Large intestine (tissue), 3 donors: ENCODE results near the gene MTMR2. TPM values are rescaled to one million over a fixed set of nuclear protein-coding genes. Genes with fewer than 3 reads are reported as not detected.
"Not testable (repeated sequence)": the region's sequence is repeated elsewhere in the genome, so short reads cannot be mapped to it uniquely, and the experiment has no call there.

Source experiments
- DNase-seq, 2 donors: peaks; one replicate each; pipeline versions ENCODE4 v3.0.0 to v3.0.0-alpha.2; 2013
- H3K27ac ChIP-seq: one replicate; pipeline ENCODE4 v1.5.1; 2013; ENCODE audit warnings: low read length
- H3K27me3 ChIP-seq: 2 replicates; pipeline ENCODE4 v1.6.1; 2013; ENCODE audit warnings: low read length; ENCODE audit not compliant: control insufficient read depth, insufficient read depth
- H3K36me3 ChIP-seq: 2 replicates; pipeline ENCODE4 v1.6.1; 2013; ENCODE audit warnings: low read length; ENCODE audit not compliant: control insufficient read depth, insufficient read depth
- H3K4me1 ChIP-seq: one replicate; pipeline ENCODE4 v1.6.1; 2013; ENCODE audit warnings: low read length; ENCODE audit not compliant: control insufficient read depth, insufficient read depth
- H3K4me3 ChIP-seq: one replicate; pipeline ENCODE4 v1.5.1; 2013; ENCODE audit warnings: low read length
- H3K9me3 ChIP-seq: one replicate; pipeline ENCODE4 v1.6.1; 2013; ENCODE audit warnings: mild to moderate bottlenecking, low read depth, low read length, moderate library complexity; ENCODE audit not compliant: control insufficient read depth
- WGBS: methylation state at CpG from one replicate; pipeline ENCODE4 v1.1.5; 2013; ENCODE audit warnings: low lambda C conversion rate; ENCODE audit not compliant: insufficient coverage; 5-methylcytosine and 5-hydroxymethylcytosine counted together
- polyA plus RNA-seq: library from polyadenylated mRNA; unstranded; fragments of 120-200 nt; gene quantifications from one replicate; pipeline ENCODE4 v1.2.1, GENCODE V29; 2013

The MTMR2 gene
- polyA plus RNA-seq, 1 donor, result 27.7 TPM

DNA sequence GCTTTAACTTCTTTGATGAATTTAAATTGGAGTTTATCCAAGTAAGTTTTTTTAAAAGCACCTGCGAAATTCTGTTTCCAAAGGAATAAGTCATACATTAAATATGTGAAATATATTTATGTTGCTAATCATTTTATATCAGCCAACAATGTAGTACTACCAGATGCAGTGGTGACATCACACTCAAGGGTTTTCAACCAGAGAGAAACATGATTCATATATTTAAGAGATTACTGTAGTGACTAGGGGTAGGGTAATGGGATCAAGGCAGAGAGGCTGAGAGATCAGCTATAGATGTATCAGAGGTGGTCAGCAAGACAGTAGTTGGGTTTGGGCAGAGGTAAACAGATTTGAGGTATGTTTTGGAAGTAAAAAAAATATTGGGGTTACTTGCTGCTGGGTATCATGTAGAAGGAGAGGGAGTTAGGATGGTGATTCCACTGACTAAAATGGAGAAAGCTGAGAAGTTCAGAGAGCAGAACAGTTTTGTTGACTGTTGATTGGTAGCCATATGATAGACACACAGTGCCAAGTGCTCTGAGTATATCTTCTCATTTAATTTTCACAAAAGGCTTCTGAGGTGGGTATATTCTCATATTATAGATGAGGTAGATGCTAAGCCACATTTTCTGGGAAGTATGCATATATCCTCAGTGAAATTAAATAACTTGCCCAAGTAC is 94.2 kb downstream of the MTMR2 start:
- Histone ChIP-seq H3K27me3 (no peaks in the 10 kb centered on the region), H3K27ac (no peak overlapping the region), H3K4me1 (no peaks in the 10 kb centered on the region), H3K9me3 (no peaks in the 10 kb centered on the region), H3K4me3 (no peak overlapping the region), H3K36me3 (peaks cover 39% of the 10 kb centered on the region)
- no peak for DNase-seq
- 100% methylated on average over 1 of the region's 1 CpG for WGBS

DNA sequence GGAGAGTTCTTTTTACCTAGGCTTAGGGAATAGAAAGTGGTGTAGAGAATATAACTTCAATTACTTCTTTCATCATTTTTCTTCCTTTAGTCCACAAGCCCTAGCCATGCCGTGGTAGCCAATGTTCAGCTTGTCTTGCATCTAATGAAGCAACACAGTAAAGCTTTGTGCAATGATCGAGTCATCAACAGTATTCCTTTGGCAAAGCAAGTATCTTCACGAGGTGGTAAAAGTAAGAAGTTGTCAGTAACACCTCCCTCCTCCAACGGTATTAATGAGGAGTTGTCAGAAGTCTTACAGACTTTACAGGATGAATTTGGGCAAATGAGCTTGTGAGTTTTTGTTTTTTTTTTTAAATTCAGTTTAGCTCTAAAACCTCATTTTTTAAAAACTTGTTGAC is 96.2 kb downstream of the MTMR2 start:
- no peaks in the 10 kb centered on the region for H3K27me3 ChIP-seq
- no peak overlapping the region for H3K27ac ChIP-seq
- H3K9me3 ChIP-seq, result no peaks in the 10 kb centered on the region
- H3K4me3 ChIP-seq, result no peak overlapping the region
- DNase-seq, result no peak
- H3K4me1 ChIP-seq, result no peaks in the 10 kb centered on the region
- peaks cover 35% of the 10 kb centered on the region for H3K36me3 ChIP-seq
- 100% methylated on average over 1 of the region's 4 CpGs for WGBS

DNA sequence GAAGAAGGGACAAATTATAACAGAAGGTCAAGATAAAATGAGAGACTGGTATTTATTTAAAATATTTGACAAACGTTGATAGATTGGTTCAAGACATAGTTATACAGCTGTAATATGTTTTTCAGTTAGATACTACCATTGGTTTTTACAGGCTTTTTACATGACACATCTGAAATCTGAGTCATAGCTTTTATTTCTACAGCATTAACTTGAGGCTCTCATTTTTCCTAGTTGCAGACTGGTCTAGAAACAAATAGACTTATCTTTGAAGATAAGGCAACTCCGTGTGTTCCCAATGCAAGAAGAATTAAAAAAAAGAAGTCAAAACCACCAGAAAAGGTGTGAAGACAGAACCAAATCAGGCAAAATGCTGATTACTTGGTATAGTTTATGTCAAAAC is 102.3 kb downstream of the MTMR2 start:
- Histone ChIP-seq H3K27me3 (no peaks in the 10 kb centered on the region), H3K4me1 (no peaks in the 10 kb centered on the region), H3K9me3 (no peaks in the 10 kb centered on the region), H3K27ac (no peak overlapping the region), H3K4me3 (no peak overlapping the region), H3K36me3 (peaks cover 33% of the 10 kb centered on the region)
- 46% methylated on average over 2 of the region's 2 CpGs for WGBS
- no peak for DNase-seq

DNA sequence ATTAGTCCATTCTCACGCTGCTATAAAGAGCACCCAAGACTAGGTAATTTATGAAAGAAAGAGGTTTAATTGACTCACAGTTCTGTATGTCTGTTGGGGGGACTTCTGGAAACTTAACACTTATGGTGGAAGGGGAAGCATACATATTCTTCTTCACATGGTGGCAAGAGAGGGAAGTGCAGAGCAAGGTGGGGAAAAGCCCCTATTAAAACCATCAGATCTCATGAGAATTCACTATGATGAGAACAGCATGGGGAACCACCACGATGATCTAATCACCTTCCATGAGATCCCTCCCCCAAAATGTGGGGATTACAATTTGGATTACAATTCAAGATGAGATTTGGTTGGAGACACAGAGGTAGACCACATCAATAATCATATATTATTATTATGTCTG is 107.9 kb downstream of the MTMR2 start:
- no peak overlapping the region for H3K4me3 ChIP-seq
- H3K27ac ChIP-seq, result no peak overlapping the region
- H3K4me1 ChIP-seq, result no peaks in the 10 kb centered on the region
- H3K9me3 ChIP-seq, result no peaks in the 10 kb centered on the region
- DNase-seq, result no peak
- H3K36me3 ChIP-seq, result peaks cover 27% of the 10 kb centered on the region
- 100% methylated on average over 1 of the region's 2 CpGs for WGBS
- H3K27me3 ChIP-seq, result no peaks in the 10 kb centered on the region

DNA sequence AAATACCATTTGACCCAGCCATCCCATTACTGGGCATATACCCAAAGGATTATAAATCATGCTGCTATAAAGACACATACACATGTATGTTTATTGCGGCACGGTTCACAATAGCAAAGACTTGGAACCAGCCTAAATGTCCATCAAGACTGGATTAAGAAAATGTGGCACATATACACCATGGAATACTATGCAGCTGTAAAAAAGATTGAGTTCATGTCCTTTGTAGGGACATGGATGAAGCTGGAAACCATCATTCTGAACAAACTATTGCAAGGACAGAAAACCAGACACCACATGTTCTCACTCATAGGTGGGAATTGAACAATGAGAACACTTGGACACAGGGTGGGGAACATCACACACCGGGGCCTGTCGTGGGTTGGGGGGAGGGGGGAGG is 112.9 kb downstream of the MTMR2 start:
- H3K9me3 ChIP-seq, H3K4me1 ChIP-seq, H3K27ac ChIP-seq, H3K4me3 ChIP-seq, DNase-seq, H3K27me3 ChIP-seq: not testable (repeated sequence)
- no CpG with 5 or more reads among the region's 4 CpGs for WGBS
- peaks cover 17% of the 10 kb centered on the region for H3K36me3 ChIP-seq

DNA sequence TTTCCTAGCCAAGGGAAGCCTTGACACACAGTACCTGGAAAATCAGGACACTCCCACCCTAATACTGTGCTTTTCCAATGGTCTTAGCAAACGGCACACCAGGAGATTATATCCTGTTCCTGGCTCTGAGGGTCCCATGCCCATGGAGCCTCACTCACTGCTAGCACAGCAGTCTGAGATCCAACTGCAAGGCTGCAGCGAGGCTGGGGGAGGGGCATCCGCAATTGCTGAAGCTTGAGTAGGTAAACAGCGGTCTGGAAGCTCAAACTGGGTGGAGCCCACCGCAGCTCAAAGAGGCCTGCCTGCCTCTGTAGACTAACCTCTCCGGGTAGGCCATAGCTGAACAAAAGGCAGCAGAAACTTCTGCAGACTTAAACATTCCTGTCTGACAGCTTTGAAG is 117.4 kb downstream of the MTMR2 start:
- not testable (repeated sequence) for DNase-seq, H3K27ac ChIP-seq, H3K4me1 ChIP-seq, H3K27me3 ChIP-seq, H3K9me3 ChIP-seq, H3K4me3 ChIP-seq
- H3K36me3 ChIP-seq, result peaks cover 23% of the 10 kb centered on the region
- no CpG with 5 or more reads among the region's 6 CpGs for WGBS

DNA sequence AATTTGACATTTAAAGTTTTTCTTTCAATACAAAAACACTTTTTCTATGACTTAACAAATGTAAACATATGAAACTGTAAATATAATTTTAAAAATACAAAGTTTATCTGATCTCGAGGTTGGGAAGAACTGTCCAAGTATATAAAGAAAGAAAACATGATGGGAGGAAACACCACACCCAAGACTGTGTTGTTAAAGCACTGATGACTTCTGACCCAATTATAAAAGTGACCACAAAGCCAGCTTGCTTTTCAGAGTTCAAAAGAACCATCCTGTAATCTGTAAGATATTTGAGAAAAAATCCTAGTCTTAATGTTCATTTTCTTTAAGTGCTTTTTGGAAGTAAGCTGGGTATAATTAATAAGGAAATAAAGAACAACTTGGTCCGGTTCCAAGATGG is 118.0 kb downstream of the MTMR2 start:
- Histone ChIP-seq H3K9me3 (no peaks in the 10 kb centered on the region), H3K36me3 (peaks cover 23% of the 10 kb centered on the region), H3K27me3 (no peaks in the 10 kb centered on the region), H3K4me3 (no peak overlapping the region), H3K27ac (no peak overlapping the region), H3K4me1 (no peaks in the 10 kb centered on the region)
- no peak for DNase-seq
- 92% methylated on average over 2 of the region's 2 CpGs for WGBS

DNA sequence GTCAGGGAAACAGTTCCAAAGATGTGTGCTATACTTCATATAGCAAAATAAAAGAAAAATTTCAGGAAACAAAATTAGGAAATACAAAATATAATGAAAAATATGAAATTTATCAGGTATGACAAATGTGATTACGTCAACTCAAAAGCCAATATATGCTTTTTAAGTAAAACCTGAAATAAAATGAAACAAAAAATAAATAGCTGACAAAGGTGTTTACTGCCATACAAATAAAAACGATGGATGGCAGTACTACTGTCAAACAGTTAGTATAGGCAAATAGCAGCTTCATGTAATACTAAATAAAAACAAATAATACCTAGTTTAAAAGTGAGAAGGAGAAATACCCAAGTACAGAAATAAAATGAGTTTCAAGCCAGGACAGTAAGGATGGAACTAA is 119.9 kb downstream of the MTMR2 start:
- no peak for DNase-seq
- WGBS, result 100% methylated on average over 2 of the region's 2 CpGs
- no peaks in the 10 kb centered on the region for H3K9me3 ChIP-seq
- H3K27me3 ChIP-seq, result no peaks in the 10 kb centered on the region
- H3K36me3 ChIP-seq, result peaks cover 37% of the 10 kb centered on the region
- H3K27ac ChIP-seq, result no peak overlapping the region
- H3K4me3 ChIP-seq, result no peak overlapping the region
- no peaks in the 10 kb centered on the region for H3K4me1 ChIP-seq

DNA sequence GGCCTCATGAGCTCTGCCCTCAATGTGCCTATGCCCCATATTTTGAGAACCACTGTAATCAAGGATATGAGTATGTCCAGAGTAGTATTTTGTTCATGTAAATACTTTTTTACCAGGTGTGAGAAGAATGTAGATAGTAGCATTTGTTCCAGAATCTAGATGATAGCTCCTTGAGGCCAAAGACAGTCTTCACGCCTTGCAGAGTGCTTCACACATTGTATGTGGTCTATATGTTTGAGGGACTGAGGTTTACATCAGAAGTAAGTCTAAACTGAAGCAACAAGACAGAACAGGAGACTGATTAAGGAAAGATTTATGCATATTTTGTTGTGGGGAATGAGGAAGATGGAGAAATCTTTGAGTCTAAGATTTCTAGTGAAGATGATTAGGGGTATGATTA is 121.1 kb downstream of the MTMR2 start:
- Histone ChIP-seq H3K27me3 (no peaks in the 10 kb centered on the region), H3K36me3 (peaks cover 37% of the 10 kb centered on the region), H3K4me1 (no peaks in the 10 kb centered on the region), H3K9me3 (no peaks in the 10 kb centered on the region), H3K4me3 (no peak overlapping the region), H3K27ac (no peak overlapping the region)
- no CpG with 5 or more reads among the region's 1 CpG for WGBS
- DNase-seq, result no peak

DNA sequence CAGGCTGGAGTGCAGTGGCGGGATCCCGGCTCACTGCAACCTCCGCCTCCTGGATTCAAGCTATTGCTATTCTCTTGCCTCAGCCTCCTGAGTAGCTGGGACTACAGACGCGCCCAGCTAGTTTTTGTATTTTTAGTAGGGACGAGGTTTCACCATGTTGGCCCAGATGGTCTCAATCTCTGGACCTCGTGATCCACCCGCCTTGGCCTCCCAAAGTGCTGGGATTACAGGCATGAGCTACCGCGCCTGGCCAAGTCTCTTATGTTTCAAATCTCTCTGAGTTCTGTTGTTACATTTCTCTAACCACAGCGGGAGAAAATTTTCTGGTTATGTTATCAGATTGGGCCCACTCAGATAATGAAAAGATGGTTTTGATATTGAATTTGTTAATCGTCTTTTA is 123.5 kb downstream of the MTMR2 start:
- H3K4me1 ChIP-seq, result peaks cover 4% of the 10 kb centered on the region
- 89% methylated on average over 3 of the region's 12 CpGs for WGBS
- DNase-seq, result no peak
- H3K9me3 ChIP-seq, result no peaks in the 10 kb centered on the region
- no peak overlapping the region for H3K4me3 ChIP-seq
- no peak overlapping the region for H3K27ac ChIP-seq
- H3K27me3 ChIP-seq, result no peaks in the 10 kb centered on the region
- H3K36me3 ChIP-seq, result peaks cover 25% of the 10 kb centered on the region

DNA sequence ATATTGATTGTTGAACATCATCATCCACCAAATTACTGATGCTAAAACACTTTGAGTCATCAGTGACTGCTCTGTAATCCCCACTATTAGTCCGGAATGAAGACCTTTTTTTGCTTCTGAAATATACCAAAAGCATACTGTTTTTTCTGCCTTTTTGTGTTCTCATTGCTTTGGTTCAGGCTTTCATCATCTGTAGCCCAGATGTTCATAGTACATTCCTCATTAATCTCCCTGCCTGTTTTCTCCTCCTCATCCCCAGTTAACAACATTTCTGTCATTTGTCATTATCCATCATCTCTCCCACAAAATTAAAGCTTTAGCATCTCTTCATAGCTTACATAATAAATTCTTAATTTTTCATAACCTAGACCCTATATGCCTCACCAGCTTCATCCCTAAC is 124.4 kb downstream of the MTMR2 start:
- Histone ChIP-seq H3K4me3 (no peak overlapping the region), H3K36me3 (peaks cover 25% of the 10 kb centered on the region), H3K27me3 (no peaks in the 10 kb centered on the region), H3K4me1 (peaks cover 4% of the 10 kb centered on the region), H3K27ac (no peak overlapping the region), H3K9me3 (no peaks in the 10 kb centered on the region)
- no peak for DNase-seq
- WGBS, result 80% methylated on average over 1 of the region's 1 CpG
